Urinary bladder (tissue), 4 donors: ENCODE measurements around the gene PRKAR2B. TPM values are rescaled to one million over a fixed set of nuclear protein-coding genes. Genes with fewer than 3 reads are reported as not detected.
"Not testable (repeated sequence)": the region's sequence is repeated elsewhere in the genome, so short reads cannot be mapped to it uniquely, and the experiment has no call there.

Experiments used
- DNase-seq: peaks from one replicate; pipeline ENCODE4 v3.0.0-alpha.2; 2015; ENCODE audit errors: extremely low spot score
- H3K27ac ChIP-seq: one replicate; pipeline ENCODE4 v1.5.1; 2013; ENCODE audit warnings: low read depth, mild to moderate bottlenecking, moderate library complexity
- H3K36me3 ChIP-seq: one replicate; pipeline ENCODE4 v1.6.1; 2013; ENCODE audit warnings: mild to moderate bottlenecking, moderate library complexity; ENCODE audit not compliant: insufficient read depth
- H3K4me1 ChIP-seq: one replicate; pipeline ENCODE4 v1.6.1; 2013; ENCODE audit warnings: mild to moderate bottlenecking, moderate library complexity; ENCODE audit not compliant: insufficient read depth
- H3K4me3 ChIP-seq: one replicate; pipeline ENCODE4 v1.5.1; 2013; ENCODE audit warnings: low read depth, low read length
- WGBS: extraction: QIAGEN DNeasy Blood & Tissue Kit; methylation state at CpG from one replicate; pipeline ENCODE4 v1.1.7; 2013; 5-methylcytosine and 5-hydroxymethylcytosine counted together
- polyA plus RNA-seq: library from polyadenylated mRNA; stranded (reverse); fragments of 200-250 nt; gene quantifications from one replicate; pipeline ENCODE4 v1.2.3, GENCODE V29; 2013
- total RNA-seq: library from RNA; depleted of rRNA; stranded (reverse); fragments of >200 nt; gene quantifications from one replicate; pipeline ENCODE4 v1.2.3, GENCODE V29; 2014
- donor health status: healthy with polysubstance abuse.
- donor health status: healthy.

PRKAR2B gene
- total and polyA plus RNA-seq, 2 donors: 42.8 to 60.1 TPM

GRCh38 chr7:107047902-107048782 lies 3.6 kb downstream of the PRKAR2B start:
- no peaks in the 10 kb centered on the region for H3K4me1 ChIP-seq
- H3K27ac ChIP-seq: no peak overlapping the region
- WGBS: 94% methylated on average over 10 of the region's 10 CpGs
- no peak overlapping the region for H3K4me3 ChIP-seq
- H3K36me3 ChIP-seq: no peaks in the 10 kb centered on the region
- no peak for DNase-seq

GRCh38 chr7:107048783-107049418 lies 4.4 kb downstream of the PRKAR2B start:
- DNase-seq: no peak
- Histone ChIP-seq H3K27ac (no peak overlapping the region), H3K4me1 (no peaks in the 10 kb centered on the region), H3K4me3 (no peak overlapping the region), H3K36me3 (no peaks in the 10 kb centered on the region)
- 84% methylated on average over 4 of the region's 4 CpGs for WGBS

GRCh38 chr7:107049480-107049879 lies 5.0 kb downstream of the PRKAR2B start:
- no peak for DNase-seq
- H3K4me1 ChIP-seq: no peaks in the 10 kb centered on the region
- no peak overlapping the region for H3K27ac ChIP-seq
- H3K36me3 ChIP-seq: no peaks in the 10 kb centered on the region
- no peak overlapping the region for H3K4me3 ChIP-seq
- 87% methylated on average over 1 of the region's 1 CpG for WGBS

- 91% methylated on average over 1 of the region's 1 CpG for WGBS
- Histone ChIP-seq H3K36me3 (no peaks in the 10 kb centered on the region), H3K4me1 (no peaks in the 10 kb centered on the region), H3K4me3 (no peak overlapping the region), H3K27ac (no peak overlapping the region)
- DNase-seq: no peak
Measured at GRCh38 chr7:107049971-107050532, 5.5 kb downstream of the PRKAR2B start.

GRCh38 chr7:107051376-107051775 lies 6.9 kb downstream of the PRKAR2B start:
- WGBS: 27% methylated on average over 2 of the region's 2 CpGs
- no peaks in the 10 kb centered on the region for H3K36me3 ChIP-seq
- H3K4me3 ChIP-seq: no peak overlapping the region
- H3K4me1 ChIP-seq: no peaks in the 10 kb centered on the region
- DNase-seq: no peak
- H3K27ac ChIP-seq: no peak overlapping the region

- H3K36me3 ChIP-seq, H3K4me3 ChIP-seq, H3K27ac ChIP-seq, DNase-seq, H3K4me1 ChIP-seq: not testable (repeated sequence)
- WGBS: 100% methylated on average over 1 of the region's 1 CpG
Measured at GRCh38 chr7:107054965-107055364, 10.5 kb downstream of the PRKAR2B start.

GRCh38 chr7:107056058-107056457 lies 11.6 kb downstream of the PRKAR2B start:
- WGBS: over 99% methylated on average over 3 of the region's 3 CpGs
- not testable (repeated sequence) for DNase-seq, H3K27ac ChIP-seq, H3K4me1 ChIP-seq, H3K4me3 ChIP-seq, H3K36me3 ChIP-seq

- no peak for DNase-seq
- Histone ChIP-seq H3K27ac (no peak overlapping the region), H3K36me3 (no peaks in the 10 kb centered on the region), H3K4me3 (no peak overlapping the region), H3K4me1 (no peaks in the 10 kb centered on the region)
- 73% methylated on average over 8 of the region's 8 CpGs for WGBS
Measured at GRCh38 chr7:107056728-107057473, 12.4 kb downstream of the PRKAR2B start.

GRCh38 chr7:107057474-107057833 lies 12.9 kb downstream of the PRKAR2B start:
- WGBS: 92% methylated on average over 3 of the region's 3 CpGs
- DNase-seq: no peak
- no peak overlapping the region for H3K27ac ChIP-seq
- no peak overlapping the region for H3K4me3 ChIP-seq
- H3K36me3 ChIP-seq: no peaks in the 10 kb centered on the region
- no peaks in the 10 kb centered on the region for H3K4me1 ChIP-seq

- Histone ChIP-seq H3K36me3 (no peaks in the 10 kb centered on the region), H3K27ac (no peak overlapping the region), H3K4me3 (no peak overlapping the region), H3K4me1 (no peaks in the 10 kb centered on the region)
- DNase-seq: no peak
Measured at GRCh38 chr7:107059468-107059867, 15.0 kb downstream of the PRKAR2B start.

GRCh38 chr7:107063245-107064120 lies 19.0 kb downstream of the PRKAR2B start:
- Histone ChIP-seq H3K36me3 (no peaks in the 10 kb centered on the region), H3K4me1 (no peaks in the 10 kb centered on the region), H3K4me3 (no peak overlapping the region), H3K27ac (no peak overlapping the region)
- WGBS: 50% methylated on average over 8 of the region's 8 CpGs
- no peak for DNase-seq

GRCh38 chr7:107064255-107064654 lies 19.8 kb downstream of the PRKAR2B start:
- no peaks in the 10 kb centered on the region for H3K36me3 ChIP-seq
- no peak overlapping the region for H3K27ac ChIP-seq
- no peak overlapping the region for H3K4me3 ChIP-seq
- no peaks in the 10 kb centered on the region for H3K4me1 ChIP-seq
- 60% methylated on average over 7 of the region's 7 CpGs for WGBS
- DNase-seq: no peak

- no peak for DNase-seq
- Histone ChIP-seq H3K36me3 (no peaks in the 10 kb centered on the region), H3K4me3 (no peak overlapping the region), H3K4me1 (no peaks in the 10 kb centered on the region), H3K27ac (no peak overlapping the region)
- WGBS: 48% methylated on average over 4 of the region's 4 CpGs
Measured at GRCh38 chr7:107065929-107066247, 21.4 kb downstream of the PRKAR2B start.
